ENCODE data around the gene CACNA2D4.

CACNA2D4 gene

DNA sequence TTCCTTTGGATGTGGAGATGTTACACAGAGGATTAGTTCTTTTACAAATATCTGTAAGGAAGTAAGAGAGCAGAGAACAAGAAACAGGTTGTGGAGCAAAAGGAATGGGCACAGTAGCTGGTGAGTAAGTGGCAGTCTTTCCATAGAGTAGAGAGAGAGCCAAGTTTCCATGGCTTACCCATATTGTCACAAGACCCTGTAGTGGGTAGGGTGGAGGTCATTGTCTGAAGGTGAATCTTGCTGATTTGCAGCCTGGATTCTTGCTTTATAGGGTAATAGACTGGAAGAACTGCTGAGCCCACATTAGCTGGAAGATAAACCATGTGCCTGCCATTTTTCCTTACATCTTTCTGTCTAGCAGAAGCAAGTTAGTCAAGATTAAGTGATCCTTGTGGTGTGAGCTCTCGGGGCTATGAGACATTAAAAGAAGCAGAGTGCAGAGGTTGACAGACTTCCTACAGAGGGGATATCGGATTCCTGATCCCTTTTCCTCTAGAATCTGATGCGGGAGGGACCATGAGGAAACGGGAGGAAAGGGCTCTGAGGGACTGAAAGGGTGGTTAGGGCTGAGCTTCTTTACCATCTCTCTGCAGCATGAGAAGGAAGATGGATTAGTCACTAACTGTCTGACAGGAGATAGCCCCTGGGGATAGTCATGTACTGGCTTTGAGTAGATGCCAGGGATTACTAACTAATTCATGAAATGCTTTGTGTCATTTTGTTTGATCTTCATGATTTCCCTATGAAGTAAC is 142.1 kb downstream of the CACNA2D4 start:
- no peak for DNase-seq (ENCODE audit: low read depth)

GRCh38 chr12:1773937-1774655 is 144.4 kb downstream of the CACNA2D4 start:
- no peak for DNase-seq (ENCODE audit: low read depth)

DNA sequence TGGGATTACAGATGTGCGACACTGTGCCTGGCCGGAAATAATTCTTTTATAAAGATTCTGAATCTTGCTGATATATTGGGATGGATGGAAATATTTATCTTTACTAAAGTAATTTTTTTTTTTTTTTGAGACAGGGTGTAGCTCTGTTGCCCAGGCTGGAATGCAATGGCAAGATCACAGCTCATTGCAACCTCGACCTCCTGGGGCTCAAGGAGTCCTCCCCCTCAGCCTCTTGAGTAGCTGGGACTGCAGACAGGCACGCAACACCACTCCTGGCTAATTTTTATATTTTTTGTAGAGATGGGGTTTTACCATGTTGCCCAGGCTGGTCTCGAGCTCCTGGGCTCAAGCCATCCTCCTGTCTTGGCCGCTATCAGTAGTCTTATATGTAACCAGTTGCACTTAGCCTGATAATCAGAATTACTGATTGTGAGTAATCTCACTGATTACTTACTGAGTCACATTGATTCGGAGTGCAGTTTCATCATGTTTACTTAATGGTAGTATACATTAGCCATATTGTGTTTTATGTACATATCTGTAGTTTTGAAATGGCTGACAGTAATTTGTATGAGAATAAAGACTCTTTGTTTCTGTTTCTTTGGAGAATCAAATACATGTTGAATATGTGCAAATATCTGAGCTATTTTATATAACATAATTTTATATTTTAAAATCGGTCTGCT is 148.5 kb downstream of the CACNA2D4 start:
- DNase-seq (ENCODE audit: low read depth): no peak

DNA sequence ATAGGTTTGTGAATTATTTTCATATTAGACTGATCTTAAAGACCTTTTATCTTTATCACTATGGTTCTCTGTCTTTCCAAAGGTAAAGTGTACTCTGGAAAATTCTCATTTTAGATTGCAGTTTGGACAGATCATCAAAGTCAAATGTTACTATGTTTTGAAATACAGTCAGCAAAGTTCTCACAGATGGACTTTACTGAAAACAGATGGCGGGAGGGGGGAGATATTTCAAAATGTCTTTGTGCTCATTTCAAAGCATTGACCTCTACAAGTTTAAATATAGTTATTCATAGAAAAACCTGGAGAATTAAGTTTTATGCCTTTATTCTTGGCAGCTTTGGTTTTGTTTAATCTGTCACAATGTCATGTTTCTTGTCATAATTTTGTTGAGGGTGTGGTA is 149.8 kb downstream of the CACNA2D4 start:
- no peak for DNase-seq (ENCODE audit: low read depth)

- no peak for DNase-seq (ENCODE audit: low read depth)
These were observed 150.9 kb downstream of the CACNA2D4 start for GRCh38 chr12:1767407-1768090.

DNA sequence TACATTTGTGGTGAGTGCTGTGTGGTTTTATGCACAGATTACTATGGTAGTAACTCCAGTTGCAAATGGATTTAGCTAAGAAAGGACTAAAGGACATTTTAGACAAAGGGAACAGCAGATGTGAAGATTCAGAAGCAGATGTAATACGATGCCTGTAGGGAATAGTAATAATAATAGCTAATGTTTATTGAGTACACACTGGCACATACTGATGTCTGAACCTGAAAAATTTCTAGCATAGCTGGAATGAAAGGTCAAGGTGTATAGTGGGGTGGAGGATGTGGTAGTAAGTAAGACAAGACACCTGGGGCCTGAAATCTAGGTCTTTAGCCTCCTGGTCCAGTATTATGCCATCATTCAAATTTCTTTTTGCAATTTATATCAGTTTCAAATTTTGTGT is 152.3 kb downstream of the CACNA2D4 start:
- no peak for DNase-seq (ENCODE audit: low read depth)

DNA sequence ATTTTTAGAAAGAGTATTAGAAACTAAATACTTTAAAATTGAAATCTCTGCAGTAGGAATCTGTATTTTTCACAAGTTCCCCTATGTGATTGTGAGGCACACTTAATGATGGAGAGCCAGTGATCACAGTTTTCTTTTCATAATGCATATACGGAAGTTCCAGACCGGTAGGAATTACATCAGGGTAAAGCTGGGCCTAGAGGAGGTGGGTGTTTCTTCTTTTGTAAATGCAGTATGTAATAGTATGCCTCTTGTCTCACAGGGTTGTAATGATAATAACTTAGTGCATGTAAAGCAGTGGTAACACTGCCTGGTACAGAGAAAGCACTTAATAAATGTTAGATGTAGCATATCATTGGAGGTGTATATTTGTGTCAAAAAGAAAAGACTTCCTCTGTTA is 155.3 kb downstream of the CACNA2D4 start:
- DNase-seq (ENCODE audit: low read depth): no peak

DNA sequence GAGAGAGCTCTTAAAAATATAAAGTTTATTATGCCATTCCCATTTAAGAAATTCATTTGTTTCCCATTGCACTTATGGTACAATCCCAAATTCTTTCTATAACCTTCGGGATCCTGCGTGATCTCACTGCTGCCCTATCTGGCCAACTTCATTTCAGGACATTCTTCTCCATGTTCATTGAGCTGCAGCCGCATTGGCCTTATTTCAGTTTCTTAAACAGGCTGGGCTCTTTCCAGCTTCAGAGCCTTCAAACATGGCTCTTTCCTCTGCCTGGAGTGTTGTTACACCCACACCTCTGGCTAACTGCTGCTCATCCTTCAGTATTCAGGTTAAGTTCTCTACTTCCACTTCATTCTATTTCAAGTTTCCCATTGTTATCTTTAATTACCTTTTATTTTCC is 156.6 kb downstream of the CACNA2D4 start:
- DNase-seq (ENCODE audit: low read depth): no peak

DNA sequence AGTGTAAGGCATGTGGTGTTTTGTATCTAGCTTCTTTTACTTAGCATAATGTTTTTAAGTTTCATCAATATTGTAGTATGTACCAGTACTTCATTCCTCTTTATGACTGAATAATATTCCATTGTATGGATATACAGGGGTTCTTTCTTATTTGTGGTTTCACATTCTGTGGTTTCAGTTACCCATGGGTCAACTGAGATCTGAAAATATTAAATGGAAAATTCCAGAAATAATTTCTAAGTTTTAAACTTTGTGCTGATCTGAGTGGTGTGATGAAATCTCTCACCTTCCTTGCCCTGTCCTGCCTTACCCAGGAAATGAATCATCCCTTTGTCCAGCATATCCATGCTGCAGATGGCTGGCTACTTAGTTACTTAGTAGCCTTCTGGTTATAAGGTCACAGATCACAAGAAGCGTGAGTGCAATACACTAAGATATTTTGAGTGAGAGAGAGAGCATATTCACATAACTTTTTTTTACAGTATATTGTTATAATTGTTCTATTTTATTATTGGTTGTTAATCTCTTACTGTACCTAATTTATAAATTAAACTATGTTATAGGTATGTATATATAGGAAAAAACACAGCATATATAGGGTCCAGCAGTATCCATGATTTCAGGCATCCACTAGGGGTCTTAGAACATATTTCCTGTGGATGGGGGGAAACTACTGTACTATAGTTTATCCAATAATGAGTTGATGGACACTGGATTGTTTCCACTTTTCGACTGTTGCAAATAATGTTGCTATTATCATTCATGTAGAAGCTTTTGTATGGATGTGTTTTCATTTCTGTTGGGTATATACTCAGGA is 157.7 kb downstream of the CACNA2D4 start:
- no peak for DNase-seq (ENCODE audit: low read depth)

DNA sequence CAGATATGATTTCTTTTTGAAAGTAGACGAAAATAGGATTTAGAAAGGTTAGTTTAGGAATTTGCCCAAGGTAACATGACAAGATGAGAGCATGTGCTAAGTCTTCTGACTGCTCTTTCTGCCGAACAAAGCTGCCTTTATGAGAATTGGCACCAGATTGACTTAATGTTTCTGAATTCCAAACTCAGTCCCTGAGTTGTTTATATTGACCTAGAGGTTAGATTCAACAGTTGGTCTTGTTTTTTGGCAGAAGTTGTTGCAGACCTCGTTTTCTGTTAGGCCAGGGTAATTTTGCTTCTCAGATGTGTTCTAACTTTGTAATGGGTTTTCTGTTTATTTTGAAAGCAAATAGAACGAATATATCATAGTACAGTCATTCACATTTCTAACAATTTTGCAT is 159.6 kb downstream of the CACNA2D4 start:
- DNase-seq (ENCODE audit: low read depth): no peak

- DNase-seq (ENCODE audit: low read depth): no peak
These were observed 160.1 kb downstream of the CACNA2D4 start for GRCh38 chr12:1758376-1758775.

DNA sequence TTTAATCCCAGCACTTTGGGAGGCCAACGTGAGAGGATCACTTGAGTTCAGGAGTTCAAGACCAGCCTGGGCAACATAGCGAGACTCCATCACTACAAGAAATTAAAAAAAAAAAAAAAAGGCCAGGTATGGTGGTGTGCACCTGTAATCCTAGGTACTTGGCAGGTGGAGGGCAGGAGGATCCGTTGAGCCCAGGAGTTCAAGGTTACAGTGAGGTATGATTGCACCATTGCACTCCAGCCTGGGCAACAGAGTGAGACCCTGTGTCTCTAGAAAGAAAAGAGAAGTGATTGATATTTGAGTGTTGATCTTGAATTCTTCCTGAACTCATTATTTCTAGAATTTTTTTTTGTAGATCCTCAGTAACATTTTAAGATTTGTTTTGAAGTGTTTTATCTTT is 168.2 kb downstream of the CACNA2D4 start:
- DNase-seq (ENCODE audit: low read depth): no peak

- no peak for DNase-seq (ENCODE audit: low read depth)
These were observed 169.4 kb downstream of the CACNA2D4 start for GRCh38 chr12:1749019-1749418.

DNA sequence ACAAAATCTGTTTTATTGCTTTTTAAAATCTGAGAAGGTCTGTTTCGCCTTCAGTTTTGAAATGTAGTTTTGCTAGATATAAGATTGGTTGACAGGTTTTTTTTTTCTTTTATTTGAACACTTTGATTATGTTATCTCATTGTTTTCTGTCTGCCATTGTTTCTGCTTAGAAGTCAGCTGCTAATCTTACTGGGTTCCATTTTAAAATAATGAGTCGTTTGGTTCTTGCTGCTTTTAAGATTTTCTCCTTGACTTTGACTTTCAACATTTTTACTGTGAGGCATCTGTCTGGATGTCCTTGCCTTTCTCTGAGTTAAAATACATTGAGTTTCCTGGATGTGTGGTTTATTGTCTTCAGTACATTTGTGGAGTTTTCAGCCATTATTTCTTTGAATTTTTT is 170.8 kb downstream of the CACNA2D4 start:
- DNase-seq (ENCODE audit: low read depth): no peak

- DNase-seq (ENCODE audit: low read depth): no peak
These were observed 173.5 kb downstream of the CACNA2D4 start for GRCh38 chr12:1744932-1745331.
